GM18508 (cell line): Measurements from ENCODE around the gene TMEM181.
"Not testable (repeated sequence)": the region's sequence is repeated elsewhere in the genome, so short reads cannot be mapped to it uniquely, and the experiment has no call there.

Source experiments
- ATAC-seq: cut with Tn5 transposase; IDR thresholded peaks from one replicate; pipeline ENCODE4 v1.9.1; 2021; ENCODE audit warnings: moderate number of reproducible peaks; ENCODE audit not compliant: insufficient read depth, unreplicated experiment

TMEM181 gene

GRCh38 chr6:158591134-158591809 is 31.4 kb downstream of the TMEM181 start:
- ATAC-seq = no peak

- ATAC-seq = no peak
These were observed 31.9 kb downstream of the TMEM181 start for GRCh38 chr6:158591810-158592209.

GRCh38 chr6:158593670-158594069 is 33.8 kb downstream of the TMEM181 start:
- no peak for ATAC-seq

- no peak for ATAC-seq
These were observed 35.3 kb downstream of the TMEM181 start for GRCh38 chr6:158595223-158595622.

GRCh38 chr6:158596861-158597260 is 37.0 kb downstream of the TMEM181 start:
- no peak for ATAC-seq

- no peak for ATAC-seq
These were observed 37.7 kb downstream of the TMEM181 start for GRCh38 chr6:158597565-158597964.

- ATAC-seq = no peak
These were observed 39.7 kb downstream of the TMEM181 start for GRCh38 chr6:158599635-158600034.

GRCh38 chr6:158603261-158604047 is 43.6 kb downstream of the TMEM181 start:
- ATAC-seq = no peak

- ATAC-seq = no peak
These were observed 44.1 kb downstream of the TMEM181 start for GRCh38 chr6:158604048-158604406.

- ATAC-seq = no peak
These were observed 45.5 kb downstream of the TMEM181 start for GRCh38 chr6:158605266-158605878.

GRCh38 chr6:158606011-158606410 is 46.1 kb downstream of the TMEM181 start:
- not testable (repeated sequence) for ATAC-seq

GRCh38 chr6:158606935-158607334 is 47.0 kb downstream of the TMEM181 start:
- ATAC-seq = no peak

GRCh38 chr6:158607411-158608170 is 47.7 kb downstream of the TMEM181 start:
- ATAC-seq = no peak

GRCh38 chr6:158608221-158608620 is 48.3 kb downstream of the TMEM181 start:
- ATAC-seq = no peak

GRCh38 chr6:158609455-158610155 is 49.7 kb downstream of the TMEM181 start:
- no peak for ATAC-seq

- ATAC-seq = no peak
These were observed 50.6 kb downstream of the TMEM181 start for GRCh38 chr6:158610319-158610968.

GRCh38 chr6:158611039-158611438 is 51.1 kb downstream of the TMEM181 start:
- no peak for ATAC-seq

- ATAC-seq = no peak
These were observed 51.9 kb downstream of the TMEM181 start for GRCh38 chr6:158611541-158612370.

GRCh38 chr6:158614606-158615005 is 54.7 kb downstream of the TMEM181 start:
- not testable (repeated sequence) for ATAC-seq
